Activated CD8-positive, alpha-beta T cell treated with anti-CD3 and anti-CD28 coated beads, Interleukin-2, amount 10 ng/mL, durations not matched to agents 7 days and 5 days (primary cell): ENCODE measurements around the gene PAX2. TPM values are rescaled to one million over a fixed set of nuclear protein-coding genes. Genes with fewer than 3 reads are reported as not detected.

ENCODE experiments used
- ATAC-seq: fragments of 150-1000 bp; cut with Tn5 transposase; one replicate; pipeline ENCODE4 v1.10.0; 2021; ENCODE audit warnings: moderate library complexity
- CTCF ChIA-PET: fragments of 350-600 bp; sonication (Branson Sonifier 250); formaldehyde crosslinking; loops from one replicate; lab custom pipeline; 2021; ENCODE audit warnings: antibody characterized with exemption; lab: Charles Lee
- POLR2A ChIA-PET: fragments of 350-600 bp; sonication (Branson Sonifier 250); formaldehyde crosslinking; loops from one replicate; lab custom pipeline; 2021; ENCODE audit warnings: antibody characterized with exemption; lab: Charles Lee
- DNase-seq: peaks from one replicate; pipeline ENCODE4 v3.0.0-alpha.2; 2020
- H3K27ac Mint-ChIP-seq: one replicate; pipeline ENCODE4 v1.8.0; 2021; ENCODE audit warnings: mild to moderate bottlenecking, mixed read lengths
- H3K27me3 Mint-ChIP-seq: one replicate; pipeline ENCODE4 v1.8.0; 2021; ENCODE audit warnings: low read depth, mixed read lengths
- H3K36me3 Mint-ChIP-seq: one replicate; pipeline ENCODE4 v1.8.0; 2021; ENCODE audit warnings: low read depth, mixed read lengths
- H3K4me1 Mint-ChIP-seq: one replicate; pipeline ENCODE4 v1.8.0; 2021; ENCODE audit warnings: low read depth, mixed read lengths
- H3K4me3 Mint-ChIP-seq: one replicate; pipeline ENCODE4 v1.8.0; 2021; ENCODE audit warnings: mild to moderate bottlenecking, mixed read lengths
- H3K9me3 Mint-ChIP-seq: one replicate; pipeline ENCODE4 v1.8.0; 2022; ENCODE audit warnings: mixed read lengths; ENCODE audit not compliant: insufficient read depth
- total RNA-seq, 2 experiments: library from RNA; stranded (reverse); gene quantifications; one replicate each; pipeline ENCODE4 v1.2.3, GENCODE V29; 2021

PAX2 gene
- total RNA-seq, 2 experiments from 2014 or later, result not detected

DNA sequence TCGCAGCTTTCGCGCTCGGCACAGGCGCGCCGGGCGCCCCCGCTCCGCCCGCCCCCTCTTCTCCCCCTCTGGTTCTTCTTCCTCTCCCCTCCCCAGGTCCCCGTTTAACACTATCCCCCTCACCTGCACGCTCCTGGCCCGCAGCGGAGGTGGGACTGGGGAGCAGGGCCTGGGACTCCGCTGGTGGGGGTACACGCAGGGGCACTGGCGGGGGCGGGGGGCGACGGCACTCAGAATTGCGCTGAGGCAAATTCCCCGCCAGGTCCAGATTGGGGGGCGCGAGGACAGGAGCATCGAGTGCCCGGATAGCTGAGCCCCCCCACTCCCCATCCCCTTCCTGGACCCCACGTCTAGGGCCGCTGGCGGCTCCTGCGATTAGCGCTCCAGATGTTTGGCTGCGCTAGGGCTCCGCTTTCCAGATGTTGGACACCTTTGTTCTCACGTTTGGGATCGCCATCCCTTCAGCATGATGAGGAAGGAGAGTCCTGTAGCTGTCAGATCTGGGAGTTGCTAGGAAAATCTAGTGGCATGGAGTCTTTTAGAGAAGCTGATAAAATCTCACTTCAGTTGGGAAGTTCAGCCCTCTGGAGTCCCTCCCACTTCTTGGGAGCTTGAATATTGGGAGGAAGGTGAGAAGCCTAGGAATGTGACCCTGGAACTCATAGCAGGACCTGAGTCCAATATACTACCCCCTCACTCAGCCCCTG is 31.4 kb upstream of the PAX2 start:
- POLR2A ChIA-PET, result no interaction called here
- Mint-ChIP-seq H3K9me3 (no peaks in the 10 kb centered on the region), H3K36me3 (no peaks in the 10 kb centered on the region), H3K4me1 (peaks cover 3% of the 10 kb centered on the region), H3K27me3 (peaks cover 81% of the 10 kb centered on the region), H3K27ac (no peak overlapping the region), H3K4me3 (no peak overlapping the region)
- CTCF ChIA-PET, result interaction anchor here (3.8 kb wide), 1 partner anchor 30 kb away, joined by 15 read pairs; no protein-coding TSS in a partner anchor
- ATAC-seq (no peak), DNase-seq (no peak)

DNA sequence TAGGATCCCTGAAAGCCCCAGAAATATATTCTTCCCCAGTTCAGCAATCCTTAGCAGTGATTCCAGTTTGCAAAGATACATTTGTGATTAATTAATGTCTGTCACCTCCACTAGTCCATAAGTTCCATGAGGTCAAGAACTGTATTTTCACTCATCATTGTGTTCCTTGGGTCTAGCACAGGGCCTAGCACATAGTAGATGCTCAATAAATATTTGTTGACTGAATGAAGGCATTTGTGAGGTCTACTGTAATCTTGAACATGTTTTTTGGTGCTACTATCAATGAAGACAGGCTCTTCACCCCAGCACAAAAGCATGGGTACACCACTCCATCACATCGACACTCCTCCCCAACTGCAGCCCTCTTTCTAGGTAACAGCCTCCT is 30.8 kb upstream of the PAX2 start:
- DNase-seq, result no peak
- Mint-ChIP-seq H3K4me3 (no peak overlapping the region), H3K27me3 (peaks cover 81% of the 10 kb centered on the region), H3K9me3 (no peaks in the 10 kb centered on the region), H3K36me3 (no peaks in the 10 kb centered on the region), H3K4me1 (peaks cover 3% of the 10 kb centered on the region), H3K27ac (no peak overlapping the region)
- ChIA-PET POLR2A (no interaction called here), CTCF (no interaction called here)
- no peak for ATAC-seq

- H3K27ac Mint-ChIP-seq, result no peak overlapping the region
- POLR2A ChIA-PET, result no interaction called here
- ATAC-seq, result no peak
- H3K36me3 Mint-ChIP-seq, result no peaks in the 10 kb centered on the region
- no peak overlapping the region for H3K4me3 Mint-ChIP-seq
- peaks cover 3% of the 10 kb centered on the region for H3K4me1 Mint-ChIP-seq
- CTCF ChIA-PET, result no interaction called here
- no peak for DNase-seq
- no peaks in the 10 kb centered on the region for H3K9me3 Mint-ChIP-seq
- peaks cover 80% of the 10 kb centered on the region for H3K27me3 Mint-ChIP-seq
Observed at GRCh38 chr10:100715101-100715444, 30.3 kb upstream of the PAX2 start.

DNA sequence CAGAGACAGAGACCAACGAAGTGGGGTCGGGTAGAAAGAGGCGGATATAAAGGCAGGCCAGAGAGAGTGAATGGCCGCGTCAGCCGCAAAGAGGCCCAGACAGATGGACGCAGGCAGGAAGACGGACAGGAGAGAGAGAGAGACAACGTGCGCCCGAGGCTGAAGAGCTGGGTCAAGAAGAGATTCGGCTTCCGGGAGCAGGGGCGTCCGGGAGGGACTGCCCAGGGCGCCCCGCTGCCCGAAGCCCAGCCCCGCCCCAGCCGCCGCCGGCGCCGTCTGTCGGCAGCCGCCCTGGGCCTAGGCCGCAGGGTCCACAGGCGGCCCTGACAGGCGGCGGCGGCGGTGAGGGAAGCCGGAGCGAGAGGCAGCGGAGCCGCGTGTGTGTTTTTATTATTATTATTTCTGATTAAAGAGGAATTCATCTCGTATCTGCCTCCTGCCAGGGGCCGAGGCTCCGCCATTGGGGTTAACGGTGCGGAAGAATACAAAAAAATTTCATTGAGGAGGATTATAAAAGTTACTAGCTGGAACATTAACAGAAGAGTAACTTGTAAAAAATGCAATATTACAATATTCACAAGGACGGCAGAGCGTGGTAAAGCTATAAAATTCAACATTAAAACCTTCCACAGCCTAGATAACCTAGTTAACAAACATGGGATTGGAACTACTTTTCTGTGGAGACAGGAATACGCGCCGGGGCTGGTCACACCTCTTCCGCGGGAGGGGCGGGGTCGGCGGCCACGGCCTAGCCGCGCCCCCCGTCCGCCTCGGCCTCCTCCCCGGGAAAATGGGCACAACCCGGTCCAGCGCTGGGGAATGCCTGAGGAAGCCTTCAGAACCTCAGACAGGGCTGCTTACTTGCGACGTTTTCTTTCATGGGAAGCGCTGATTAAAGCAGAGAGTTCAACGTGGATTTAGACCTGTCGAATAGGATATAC is 29.7 kb upstream of the PAX2 start:
- no peaks in the 10 kb centered on the region for H3K9me3 Mint-ChIP-seq
- CTCF ChIA-PET, result no interaction called here
- H3K27ac Mint-ChIP-seq, result no peak overlapping the region
- H3K4me1 Mint-ChIP-seq, result peaks cover 3% of the 10 kb centered on the region
- POLR2A ChIA-PET, result no interaction called here
- no peaks in the 10 kb centered on the region for H3K36me3 Mint-ChIP-seq
- H3K27me3 Mint-ChIP-seq, result peaks cover 77% of the 10 kb centered on the region
- DNase-seq (no peak), ATAC-seq (no peak)
- no peak overlapping the region for H3K4me3 Mint-ChIP-seq

DNA sequence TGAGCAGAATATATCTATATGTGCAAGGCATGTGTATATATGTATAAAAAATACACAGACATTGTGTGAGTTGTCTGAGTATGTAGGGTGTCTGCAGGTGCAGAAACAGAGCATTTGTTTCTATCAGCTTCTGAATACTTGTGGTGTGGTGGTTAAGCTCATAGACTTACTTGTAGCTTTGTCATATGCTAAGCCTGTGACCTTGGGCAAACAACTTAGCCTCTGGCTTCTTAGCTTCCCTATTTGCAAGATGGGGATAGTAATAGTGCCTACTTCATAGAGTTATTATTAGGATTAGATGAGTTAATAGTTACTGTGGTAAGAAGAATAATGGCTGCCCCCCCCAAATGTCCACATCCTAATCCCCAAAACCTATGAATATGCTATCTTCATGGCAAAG is 28.2 kb upstream of the PAX2 start:
- Mint-ChIP-seq H3K36me3 (no peaks in the 10 kb centered on the region), H3K4me3 (no peak overlapping the region), H3K27ac (no peak overlapping the region), H3K27me3 (peaks cover 72% of the 10 kb centered on the region), H3K9me3 (no peaks in the 10 kb centered on the region), H3K4me1 (peaks cover 3% of the 10 kb centered on the region)
- ATAC-seq, result no peak
- DNase-seq, result no peak
- POLR2A ChIA-PET, result no interaction called here
- CTCF ChIA-PET, result interaction anchor here (0.6 kb wide), 1 partner anchor 19 kb away, joined by 3 read pairs; no protein-coding TSS in a partner anchor

GRCh38 chr10:100718197-100718742 is 27.1 kb upstream of the PAX2 start:
- no peak overlapping the region for H3K4me3 Mint-ChIP-seq
- no peak overlapping the region for H3K27ac Mint-ChIP-seq
- no peaks in the 10 kb centered on the region for H3K36me3 Mint-ChIP-seq
- no peaks in the 10 kb centered on the region for H3K9me3 Mint-ChIP-seq
- DNase-seq (no peak), ATAC-seq (no peak)
- H3K4me1 Mint-ChIP-seq, result peaks cover 3% of the 10 kb centered on the region
- ChIA-PET CTCF (no interaction called here), POLR2A (no interaction called here)
- H3K27me3 Mint-ChIP-seq, result peaks cover 67% of the 10 kb centered on the region

DNA sequence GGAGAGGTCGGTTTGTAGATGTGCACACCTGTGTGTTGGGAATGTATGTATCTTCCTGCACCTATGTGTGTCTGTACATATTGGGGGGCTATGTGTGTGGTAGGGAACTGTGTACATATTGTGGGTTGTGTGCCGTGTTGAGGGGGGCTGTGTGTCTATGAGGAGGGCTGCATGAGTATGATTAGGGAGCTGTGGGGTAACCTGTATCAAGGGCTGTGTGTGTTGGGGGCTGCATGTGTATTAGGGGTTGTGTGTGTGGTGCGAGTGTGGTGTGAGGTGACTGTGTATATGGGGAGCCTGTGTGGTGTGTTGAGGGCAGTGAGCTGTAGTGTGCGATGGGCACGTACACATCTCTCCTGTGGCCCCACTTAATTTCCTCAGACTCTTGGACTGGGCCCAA is 22.2 kb upstream of the PAX2 start:
- ATAC-seq (no peak), DNase-seq (no peak)
- POLR2A ChIA-PET, result no interaction called here
- Mint-ChIP-seq H3K4me1 (no peaks in the 10 kb centered on the region), H3K27me3 (peaks cover 69% of the 10 kb centered on the region), H3K27ac (no peak overlapping the region), H3K4me3 (no peak overlapping the region), H3K36me3 (no peaks in the 10 kb centered on the region), H3K9me3 (no peaks in the 10 kb centered on the region)
- CTCF ChIA-PET, result interaction anchor here (0.8 kb wide), 1 partner anchor 12 kb away, joined by 3 read pairs; no protein-coding TSS in a partner anchor

- Mint-ChIP-seq H3K9me3 (no peaks in the 10 kb centered on the region), H3K27me3 (peaks cover 72% of the 10 kb centered on the region), H3K27ac (no peak overlapping the region), H3K36me3 (no peaks in the 10 kb centered on the region), H3K4me1 (no peaks in the 10 kb centered on the region), H3K4me3 (no peak overlapping the region)
- CTCF ChIA-PET, result interaction anchor here (0.8 kb wide), 1 partner anchor 11 kb away, joined by 3 read pairs; no protein-coding TSS in a partner anchor
- DNase-seq, result no peak
- no peak for ATAC-seq
- POLR2A ChIA-PET, result no interaction called here
Observed at GRCh38 chr10:100723770-100724530, 21.4 kb upstream of the PAX2 start.

GRCh38 chr10:100724531-100725027 is 20.8 kb upstream of the PAX2 start:
- peaks cover 3% of the 10 kb centered on the region for H3K4me1 Mint-ChIP-seq
- ChIA-PET CTCF (no interaction called here), POLR2A (no interaction called here)
- H3K27me3 Mint-ChIP-seq, result peaks cover 74% of the 10 kb centered on the region
- H3K36me3 Mint-ChIP-seq, result no peaks in the 10 kb centered on the region
- H3K4me3 Mint-ChIP-seq, result no peak overlapping the region
- ATAC-seq (no peak), DNase-seq (no peak)
- no peaks in the 10 kb centered on the region for H3K9me3 Mint-ChIP-seq
- no peak overlapping the region for H3K27ac Mint-ChIP-seq

- ChIA-PET POLR2A (no interaction called here), CTCF (no interaction called here)
- Mint-ChIP-seq H3K36me3 (no peaks in the 10 kb centered on the region), H3K27ac (no peak overlapping the region), H3K27me3 (peaks cover 76% of the 10 kb centered on the region), H3K4me1 (peaks cover 6% of the 10 kb centered on the region), H3K4me3 (no peak overlapping the region), H3K9me3 (no peaks in the 10 kb centered on the region)
- no peak for ATAC-seq
- DNase-seq, result no peak
Observed at GRCh38 chr10:100725071-100725471, 20.3 kb upstream of the PAX2 start.

DNA sequence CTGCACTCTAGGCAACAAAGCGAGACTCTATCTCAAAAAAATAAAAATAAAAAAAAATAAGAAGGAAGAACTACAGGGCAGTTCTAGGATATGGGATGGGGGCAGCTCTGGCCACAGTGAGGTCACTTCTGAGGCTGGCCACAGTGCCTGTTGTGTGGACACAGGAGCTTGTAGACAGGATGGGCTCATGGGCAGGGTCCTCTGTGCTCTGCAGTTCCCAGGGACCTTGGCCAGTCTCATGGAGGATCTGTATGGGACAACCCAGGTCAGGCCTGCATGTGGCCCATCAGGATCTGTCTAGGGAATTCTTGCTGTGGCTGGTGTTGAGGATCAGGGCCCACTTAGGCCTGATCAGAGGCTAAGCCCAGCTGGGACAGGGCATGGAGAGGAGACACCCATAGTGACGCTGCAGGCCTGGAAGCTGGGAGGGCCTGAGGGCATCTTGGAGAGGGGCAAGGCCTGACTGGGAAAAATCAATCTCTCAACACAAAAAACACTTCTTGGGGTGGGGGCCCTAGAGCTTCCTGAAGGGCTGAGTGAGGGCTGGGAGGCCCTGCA is 19.4 kb upstream of the PAX2 start:
- no peak for DNase-seq
- no peak overlapping the region for H3K27ac Mint-ChIP-seq
- H3K27me3 Mint-ChIP-seq, result peaks cover 80% of the 10 kb centered on the region
- peaks cover 12% of the 10 kb centered on the region for H3K4me1 Mint-ChIP-seq
- H3K36me3 Mint-ChIP-seq, result no peaks in the 10 kb centered on the region
- CTCF ChIA-PET, result no interaction called here
- no peak overlapping the region for H3K4me3 Mint-ChIP-seq
- no peak for ATAC-seq
- H3K9me3 Mint-ChIP-seq, result no peaks in the 10 kb centered on the region
- POLR2A ChIA-PET, result no interaction called here
